Measurements from ENCODE around the gene TNP1.

The TNP1 gene, protein sequence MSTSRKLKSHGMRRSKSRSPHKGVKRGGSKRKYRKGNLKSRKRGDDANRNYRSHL

DNA sequence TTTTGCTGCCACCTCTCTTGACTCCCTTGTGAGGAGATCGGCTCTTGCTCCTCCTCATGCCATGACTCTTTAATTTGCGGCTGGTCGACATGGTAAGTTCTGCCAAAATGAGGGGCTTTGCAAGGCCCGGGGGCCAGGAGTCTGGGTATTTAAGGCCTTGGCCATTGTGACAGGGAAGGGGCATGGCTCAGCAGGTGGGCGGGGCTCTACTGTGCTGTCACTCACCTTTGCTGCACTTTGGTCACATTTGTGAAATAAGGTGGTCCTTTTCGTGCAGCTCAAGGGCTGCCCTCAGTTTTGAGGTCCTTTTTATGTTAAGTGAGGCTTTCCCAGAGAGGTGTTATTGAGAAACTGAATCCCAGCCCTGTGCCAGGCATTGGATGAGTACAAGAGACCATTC is at the start of gene TNP1:
Gene TNP1, minus strand, starts transcription at position 121 of the 400 bp plus-strand sequence. Its CDS starts 30 bp downstream, at position 91.
- no peak for DNase-seq

DNA sequence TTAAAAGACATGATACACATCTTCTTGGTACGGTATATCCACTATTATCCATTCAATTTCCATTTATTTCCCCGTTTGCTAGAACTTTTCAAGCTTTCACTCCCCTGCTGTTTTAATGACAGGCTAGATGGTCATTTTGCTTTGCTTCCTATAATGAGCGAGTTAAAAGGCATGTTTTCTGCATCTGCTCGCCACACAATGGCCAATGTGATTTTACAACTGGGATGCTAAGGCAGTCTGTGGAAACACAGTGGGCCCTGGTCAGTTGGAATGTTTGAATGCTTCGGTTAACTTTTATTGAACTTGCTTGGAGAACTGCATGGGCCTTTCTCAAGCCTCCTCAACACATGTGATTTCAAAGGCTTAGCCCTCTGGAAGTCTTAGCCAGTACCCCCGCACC is 48.4 kb upstream of the TNP1 start:
- DNase-seq: no peak

DNA sequence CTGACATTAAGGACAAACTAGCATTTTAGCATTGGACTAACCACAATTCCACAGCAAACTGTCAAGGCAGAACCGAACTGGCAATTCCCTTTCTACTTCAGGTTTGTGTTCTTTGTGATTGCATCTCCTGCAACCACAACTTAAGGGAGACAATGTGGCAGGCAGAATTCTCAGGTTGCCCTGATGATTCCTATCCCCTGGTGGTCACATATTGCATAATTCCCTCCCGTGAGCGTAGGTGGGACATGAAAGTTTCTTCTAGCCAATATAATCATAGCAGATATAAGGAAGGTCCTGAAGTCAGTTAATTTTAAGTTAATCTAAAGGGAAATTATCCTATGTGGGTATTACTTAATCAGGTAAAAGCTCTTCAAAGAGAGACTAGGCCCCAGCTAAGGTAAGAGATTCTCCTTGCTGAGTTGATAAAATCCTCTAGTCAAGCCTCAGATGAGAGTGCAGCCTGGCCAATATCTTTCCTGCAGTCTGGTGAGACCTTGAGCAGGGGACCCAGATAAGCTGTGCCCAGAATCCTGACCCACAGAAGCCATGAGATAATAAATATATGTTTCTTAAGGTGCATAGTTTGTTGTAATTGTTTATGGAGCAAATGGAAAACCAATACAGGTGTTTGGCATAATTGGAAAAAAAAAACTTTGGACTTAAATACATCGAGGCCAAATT is 45.9 kb upstream of the TNP1 start:
- DNase-seq: no peak

DNA sequence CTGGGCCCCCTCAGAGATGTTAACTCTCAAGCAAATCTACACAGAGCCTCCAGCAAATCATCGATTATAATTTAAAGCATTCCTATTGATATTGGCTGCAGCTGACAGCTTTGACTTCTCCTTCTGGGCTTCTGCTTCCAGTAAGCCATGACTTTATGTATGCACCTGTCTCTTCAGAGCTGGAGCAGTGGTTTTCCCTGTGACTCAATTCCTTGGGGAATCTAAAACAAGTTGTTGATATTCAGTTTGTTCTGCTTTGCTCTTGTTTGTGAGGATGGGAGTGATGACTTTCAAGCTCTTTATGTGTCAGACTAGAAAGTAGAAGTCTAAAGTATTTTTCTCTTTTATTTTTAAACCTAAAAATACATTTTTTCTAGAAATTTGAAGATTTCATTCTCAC is 45.1 kb upstream of the TNP1 start:
- DNase-seq: no peak

DNA sequence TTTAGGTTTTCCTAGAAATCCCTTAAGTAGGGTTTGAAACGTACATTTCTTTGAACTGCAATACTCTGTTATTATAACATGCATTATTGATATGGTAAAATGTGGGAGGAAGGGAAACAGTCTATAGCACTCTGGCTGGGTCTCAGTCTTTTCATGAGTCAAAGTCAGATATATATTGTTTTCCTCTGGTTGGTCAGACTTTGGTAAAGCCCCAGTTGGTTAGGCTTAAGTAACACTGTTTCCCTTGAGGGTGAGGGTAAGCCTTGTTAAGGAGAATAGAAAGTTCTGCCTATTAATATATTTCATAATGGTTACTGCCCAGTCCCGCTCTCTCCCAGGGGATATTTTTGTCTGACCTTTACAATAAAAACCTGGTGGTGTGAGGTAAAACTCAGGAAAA is 44.7 kb upstream of the TNP1 start:
- no peak for DNase-seq

DNA sequence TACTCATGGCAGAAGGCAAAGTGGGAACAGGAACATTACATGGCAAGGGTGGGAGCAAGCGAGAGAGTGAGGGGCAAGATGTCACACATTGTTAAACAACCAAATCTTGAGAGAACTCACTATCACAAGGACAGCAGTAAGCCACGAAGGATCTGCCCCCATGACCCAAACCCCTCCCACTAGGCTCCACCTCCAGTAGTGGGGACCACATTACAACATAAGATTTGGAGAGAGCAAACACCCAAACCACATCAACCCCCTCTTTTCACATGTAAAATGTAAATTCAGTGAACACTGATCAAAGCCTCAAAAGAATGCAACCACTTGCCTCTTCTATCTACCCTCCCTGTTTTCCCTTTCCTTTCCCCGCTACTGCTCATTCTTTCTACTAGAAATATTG is 43.6 kb upstream of the TNP1 start:
- no peak for DNase-seq

DNA sequence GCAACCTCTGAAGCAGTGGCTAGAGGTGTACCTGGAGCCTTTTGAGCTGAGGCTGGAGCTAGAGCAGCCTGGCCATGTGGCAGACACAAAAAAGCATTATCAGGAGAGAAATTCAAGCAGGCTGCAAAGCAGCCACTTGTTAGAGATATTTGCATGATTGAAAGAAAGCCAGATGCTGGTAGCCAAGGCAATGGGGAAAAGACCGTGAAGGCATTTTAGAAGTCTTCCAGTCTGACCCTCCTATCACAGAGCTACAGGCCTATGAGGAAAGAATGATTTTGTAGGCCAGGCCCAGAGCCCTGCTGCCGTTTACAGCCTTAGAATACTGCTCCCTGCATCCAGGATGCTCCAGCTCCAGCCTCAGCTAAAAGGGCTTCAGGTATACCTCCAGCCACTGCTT is 41.4 kb upstream of the TNP1 start:
- DNase-seq: no peak

DNA sequence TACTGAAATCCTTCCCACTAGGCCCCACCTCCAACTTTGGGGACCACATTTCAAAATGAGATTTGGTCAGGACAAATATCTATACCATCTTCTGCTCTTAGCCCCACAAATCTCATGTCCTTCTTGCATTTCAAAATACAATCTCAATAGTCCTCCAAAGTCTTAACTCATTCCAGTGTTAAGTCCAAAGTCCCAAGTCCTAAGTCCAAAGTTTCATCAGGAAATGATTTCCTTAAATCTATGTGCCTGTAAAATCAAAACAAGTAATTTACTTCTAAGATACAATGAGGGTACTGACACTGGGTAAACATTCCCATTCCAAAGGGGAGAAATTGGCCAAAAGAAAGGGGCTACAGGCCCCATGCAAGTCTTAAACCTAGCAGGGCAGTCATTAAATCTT is 40.5 kb upstream of the TNP1 start:
- DNase-seq: no peak

DNA sequence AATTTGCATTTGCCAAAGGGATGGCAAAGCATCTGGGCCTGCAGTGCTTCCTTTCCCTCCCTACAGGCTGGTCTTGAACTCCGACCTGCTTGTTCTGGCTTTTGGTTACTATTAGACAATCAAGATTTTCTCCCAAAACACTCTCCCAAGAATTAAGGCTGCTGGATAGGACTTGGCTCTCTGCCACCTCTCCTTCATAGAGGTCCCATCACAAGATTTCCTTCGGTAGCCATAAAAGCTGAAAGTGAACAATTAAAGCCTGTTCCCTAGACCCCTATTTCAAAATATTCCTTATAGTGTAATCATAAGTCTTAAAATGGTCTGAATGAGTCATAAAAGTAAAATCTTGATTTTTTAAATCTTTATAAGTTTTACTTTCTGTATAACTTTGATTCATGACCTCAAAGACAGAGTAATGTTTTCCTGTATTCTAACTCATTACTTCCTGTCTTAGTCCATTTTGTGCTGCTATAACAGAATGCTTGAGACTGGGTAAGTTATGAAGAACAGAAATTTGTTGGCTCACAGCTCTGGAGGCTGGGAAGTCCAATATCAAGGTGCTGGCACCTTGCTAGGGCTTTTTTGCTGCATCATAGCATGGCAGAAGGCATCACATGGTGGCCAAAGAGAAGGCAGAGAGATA is 37.8 kb upstream of the TNP1 start:
- no peak for DNase-seq

DNA sequence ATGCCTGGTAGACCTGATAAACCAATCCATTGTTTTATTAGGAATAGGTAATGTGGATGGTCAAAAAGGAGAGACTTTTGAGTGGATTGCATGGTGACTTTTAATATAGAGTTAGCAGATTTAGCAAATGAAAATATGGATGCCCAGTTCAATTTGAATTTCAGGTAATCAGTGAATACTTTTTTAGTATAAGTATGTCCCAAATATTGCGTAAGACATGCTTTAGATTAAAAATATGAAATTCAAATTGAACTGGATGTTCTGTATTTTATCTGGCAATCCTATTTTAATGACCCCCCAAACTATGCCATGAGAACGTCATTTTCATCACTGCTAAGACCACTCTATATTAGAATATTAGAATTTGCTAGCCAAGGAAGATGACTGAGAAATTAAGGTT is 30.3 kb upstream of the TNP1 start:
- no peak for DNase-seq

DNA sequence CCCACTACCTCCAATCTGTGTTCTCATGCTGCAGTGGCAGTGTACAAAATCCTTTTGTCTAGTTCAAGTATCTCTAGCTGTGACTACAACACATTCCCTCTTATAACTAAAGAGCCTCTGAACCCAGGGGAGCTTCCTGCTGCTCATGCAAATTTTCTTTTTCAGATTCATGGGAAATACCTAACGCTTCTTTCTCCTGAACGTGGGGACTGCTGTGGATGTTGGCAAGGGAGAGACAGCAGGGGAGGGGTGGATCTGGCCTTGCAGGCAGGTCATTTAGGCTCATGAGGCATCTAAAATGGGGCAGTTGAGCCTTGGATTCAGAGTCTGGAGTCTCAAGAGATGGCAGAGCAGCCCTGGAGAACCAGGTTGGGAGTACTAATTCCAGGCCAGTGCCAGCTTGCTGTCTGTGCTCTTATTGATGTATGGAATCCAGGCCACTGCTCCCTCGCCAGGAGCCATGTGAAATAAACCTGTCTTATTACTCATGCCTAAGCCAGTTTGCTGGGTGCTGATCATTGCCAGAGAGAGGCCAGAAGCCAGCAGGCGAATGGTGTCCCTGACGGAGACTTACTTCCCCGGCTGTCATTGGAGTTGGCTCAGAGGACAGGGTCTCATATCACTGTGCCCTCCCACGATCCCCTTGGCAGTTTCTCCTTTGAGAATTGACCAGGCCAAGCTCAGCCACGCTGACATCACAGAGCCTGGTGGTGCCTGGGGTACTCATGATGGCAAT is 29.2 kb upstream of the TNP1 start:
- no peak for DNase-seq

DNA sequence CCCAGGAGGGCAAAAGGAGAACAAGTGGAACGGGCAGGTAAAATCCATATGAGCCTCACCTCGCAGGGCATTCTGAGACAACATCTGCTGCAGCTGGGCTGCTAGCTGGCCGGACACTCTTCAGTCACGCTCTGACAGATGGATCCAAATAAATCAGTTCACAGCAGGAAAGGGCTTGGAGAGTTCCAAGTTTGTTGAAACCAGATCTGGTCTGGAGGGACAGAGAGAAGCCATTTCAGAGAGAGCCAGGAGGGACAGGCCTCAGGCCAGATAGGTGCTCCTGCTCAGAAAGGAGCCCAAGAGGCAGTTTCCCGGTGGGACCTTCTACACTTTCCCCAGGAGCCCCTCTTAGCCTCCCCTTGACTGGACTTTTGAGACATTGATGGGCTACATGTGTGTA is 28.2 kb upstream of the TNP1 start:
- no peak for DNase-seq

DNA sequence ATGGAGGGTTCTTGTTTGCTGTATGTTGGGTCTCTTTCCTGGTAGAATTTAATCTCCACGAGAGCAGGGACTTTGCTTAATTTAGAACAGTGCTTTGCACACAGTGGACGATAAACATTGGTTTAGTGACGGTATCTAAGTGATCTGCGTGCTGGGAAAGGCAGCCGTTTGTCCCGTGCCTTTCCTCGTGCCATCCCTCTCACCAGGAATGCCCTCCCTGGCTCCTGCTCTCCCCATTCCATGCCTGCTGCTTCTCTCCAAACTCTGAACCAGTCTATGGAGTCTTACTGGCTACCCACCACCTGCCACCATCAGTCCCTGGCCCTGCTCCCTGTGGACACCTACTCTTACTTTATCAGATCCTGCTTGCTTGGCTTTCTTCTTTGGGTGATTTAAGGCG is 27.3 kb upstream of the TNP1 start:
- DNase-seq: no peak

DNA sequence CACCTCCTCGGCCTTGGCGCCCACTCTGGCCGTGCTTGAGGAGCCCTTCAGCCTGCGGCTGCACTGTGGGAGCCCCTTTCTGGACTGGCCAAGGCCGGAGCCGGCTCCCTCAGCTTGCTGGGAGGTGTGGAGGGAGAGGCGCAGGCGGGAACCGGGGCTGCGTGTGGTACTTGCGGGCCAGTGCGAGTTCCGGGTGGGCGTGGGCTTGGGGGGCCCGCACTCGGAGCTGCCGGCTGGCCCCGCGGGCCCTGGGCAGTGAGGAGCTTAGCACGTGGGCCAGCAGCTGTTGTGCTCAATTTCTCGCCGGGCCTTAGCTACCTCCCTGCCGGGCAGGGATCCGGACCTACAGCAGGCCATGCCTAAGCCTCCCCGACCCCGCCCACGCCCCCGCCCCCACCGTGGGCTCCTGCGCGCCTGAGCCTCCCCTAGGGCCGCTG is 25.3 kb upstream of the TNP1 start:
- no peak for DNase-seq

DNA sequence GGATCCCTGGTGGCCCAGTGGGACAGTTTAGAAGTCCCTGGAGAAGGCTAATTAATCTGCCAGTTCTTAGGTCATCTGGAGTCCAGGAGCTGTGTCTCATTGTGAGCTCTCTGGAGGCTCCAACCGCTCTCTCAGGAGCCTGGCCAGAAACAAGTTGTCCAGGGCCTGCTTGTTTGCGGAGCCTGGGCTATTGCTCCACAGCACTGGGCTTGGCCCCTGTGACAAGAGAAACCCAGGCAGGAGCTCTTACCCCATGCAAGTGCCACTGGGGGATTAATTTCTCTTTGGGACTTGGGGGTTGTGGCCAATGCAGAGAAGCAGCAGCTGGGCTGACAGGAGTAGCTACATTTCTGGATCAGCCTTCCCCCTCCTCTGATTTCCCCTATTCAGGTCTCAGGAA is 24.5 kb upstream of the TNP1 start:
- DNase-seq: no peak

DNA sequence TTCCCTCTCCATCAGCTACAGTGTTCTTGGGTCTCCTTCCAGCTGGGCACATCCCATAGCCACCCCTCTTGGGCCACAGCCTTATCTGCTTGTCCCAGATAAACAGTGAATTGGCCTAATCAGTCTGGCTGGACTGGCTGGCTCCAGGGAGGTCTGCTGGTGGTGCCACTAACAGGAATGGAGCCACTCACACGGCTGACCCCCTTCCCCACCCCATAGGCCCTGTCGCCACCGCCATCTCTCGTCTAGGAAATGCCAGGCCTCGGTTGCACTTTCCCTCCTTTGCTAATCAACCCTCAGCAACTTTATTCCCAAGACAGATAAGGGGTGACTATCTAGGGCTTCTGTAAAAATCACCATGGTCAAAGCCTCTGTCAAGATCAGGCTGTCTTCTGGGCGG is 23.0 kb upstream of the TNP1 start:
- no peak for DNase-seq

DNA sequence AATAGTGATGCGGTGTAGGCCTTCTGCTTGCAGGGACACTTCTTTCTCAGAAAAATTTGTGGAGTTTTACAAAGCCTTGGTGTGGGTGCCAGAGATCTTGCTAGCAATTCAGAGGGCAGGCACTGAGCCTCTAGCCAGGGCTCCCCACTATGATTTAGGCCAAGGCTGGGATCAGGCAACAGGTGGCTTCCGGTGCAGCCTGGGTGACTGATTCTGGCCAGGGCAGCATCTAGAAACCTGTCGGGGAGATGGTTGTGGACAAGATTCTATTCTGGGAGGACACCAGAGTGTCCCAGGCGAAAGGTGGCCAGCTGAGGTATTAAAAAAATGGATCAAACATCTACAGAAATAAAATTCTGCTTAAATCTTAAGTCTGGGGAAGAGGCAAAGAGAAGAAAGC is 21.5 kb upstream of the TNP1 start:
- DNase-seq: no peak

DNA sequence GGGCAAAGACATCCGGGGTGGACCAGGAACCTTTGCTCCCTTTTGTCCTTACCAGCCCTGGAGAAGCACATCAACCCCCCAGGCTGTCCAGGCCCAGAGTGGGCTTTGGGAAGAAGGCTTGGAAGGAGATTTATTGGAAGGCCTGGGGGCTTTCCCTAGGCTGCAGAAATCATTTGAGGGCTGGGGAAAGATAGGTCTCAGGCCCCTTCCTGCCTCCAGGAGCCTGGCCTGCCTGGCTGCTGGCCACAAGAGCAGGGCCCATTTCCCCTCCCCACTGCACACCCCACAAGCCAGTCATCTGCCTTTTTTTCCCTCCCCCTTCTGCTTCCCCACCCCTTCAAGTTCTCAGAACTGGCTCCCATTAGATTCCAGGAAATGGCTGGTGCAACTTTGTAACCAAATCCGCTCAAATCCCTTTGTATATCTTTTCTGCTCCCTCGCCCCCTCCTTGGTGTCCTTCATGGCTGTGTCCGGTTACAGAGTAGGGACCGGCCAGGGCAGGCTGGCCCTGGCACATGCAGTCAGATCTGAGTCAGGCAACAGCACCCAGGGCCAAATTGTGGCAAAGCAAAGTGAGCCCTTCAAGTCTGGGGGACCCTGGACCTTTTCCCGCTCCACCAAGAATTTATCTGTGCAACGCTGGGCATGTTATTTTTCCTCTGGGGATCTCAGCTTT is 20.8 kb upstream of the TNP1 start:
- DNase-seq: no peak

DNA sequence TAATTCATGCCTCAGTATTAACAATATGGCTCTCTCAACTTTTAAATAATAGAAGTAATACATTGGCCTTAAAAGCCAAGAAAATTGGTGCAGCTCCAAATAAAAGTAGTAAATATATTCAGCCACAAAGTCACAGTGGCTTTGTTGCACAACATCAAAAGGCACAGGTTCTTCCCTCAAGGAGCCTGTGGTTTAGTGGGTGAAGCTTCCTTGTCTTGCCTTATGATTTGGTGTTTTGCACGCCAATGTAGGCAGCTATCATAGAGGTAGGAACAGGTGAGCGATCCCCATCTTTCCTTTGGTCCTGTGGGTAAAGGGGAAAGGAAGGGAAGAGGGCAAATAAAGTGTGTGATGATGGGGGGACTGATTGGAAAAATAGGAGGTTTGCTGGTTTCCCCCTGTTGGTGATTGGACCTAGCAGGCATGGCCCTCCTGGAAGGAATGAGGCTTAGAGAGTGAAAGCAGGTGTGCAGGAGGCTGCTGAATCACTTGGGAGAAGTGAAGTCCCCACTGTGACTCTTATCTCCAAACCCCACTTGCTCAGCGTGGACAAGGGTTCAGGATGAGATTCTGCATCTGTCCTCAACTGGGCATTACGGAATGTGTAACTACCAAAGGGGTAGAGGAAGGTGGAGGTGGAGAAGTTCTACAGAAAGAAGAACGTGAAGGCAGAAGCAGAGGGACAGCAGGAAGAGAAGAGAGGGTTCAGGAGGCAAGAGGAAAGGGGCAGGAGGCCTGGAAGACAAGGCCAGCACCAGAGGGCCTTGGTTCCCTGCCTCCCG is 20.1 kb upstream of the TNP1 start:
- DNase-seq: no peak

DNA sequence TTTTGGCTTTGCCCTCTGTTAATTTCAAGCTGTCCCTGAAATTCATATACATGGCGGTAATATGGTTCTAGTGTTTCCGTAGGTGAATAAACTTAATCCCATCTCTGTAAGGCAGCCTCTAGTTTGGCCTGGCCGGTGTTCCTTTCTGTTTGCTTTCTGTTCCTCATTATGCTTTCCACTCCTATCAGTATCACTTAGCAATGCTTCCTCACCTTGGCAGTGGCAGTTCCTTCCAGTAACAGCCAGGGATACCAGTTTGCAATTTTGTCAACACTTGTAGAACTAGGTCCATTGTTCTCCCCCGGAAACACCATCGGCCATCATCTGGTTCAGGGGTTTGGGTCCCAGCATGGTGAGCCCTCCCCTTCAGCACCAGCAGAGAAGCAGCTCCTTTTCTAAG is 18.2 kb upstream of the TNP1 start:
- DNase-seq: no peak

DNA sequence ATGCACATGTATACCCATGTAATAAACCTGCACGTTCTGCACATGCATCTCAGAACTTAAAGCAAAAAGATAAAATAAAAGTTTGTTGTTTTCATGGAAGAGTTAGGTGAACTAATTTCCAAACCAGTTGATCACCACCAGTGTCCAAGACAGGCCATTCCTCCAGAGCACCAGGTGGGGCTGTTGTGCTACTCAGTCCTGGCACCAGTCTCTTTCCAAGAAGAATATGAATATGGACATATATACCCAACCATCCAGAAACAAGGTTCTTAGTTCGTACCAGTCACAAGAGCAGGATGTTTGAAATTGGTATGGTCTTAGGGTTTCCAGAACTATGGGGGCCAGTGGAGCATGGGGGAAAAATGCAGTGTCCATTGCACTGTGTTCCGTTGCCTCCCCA is 17.2 kb upstream of the TNP1 start:
- DNase-seq: no peak

DNA sequence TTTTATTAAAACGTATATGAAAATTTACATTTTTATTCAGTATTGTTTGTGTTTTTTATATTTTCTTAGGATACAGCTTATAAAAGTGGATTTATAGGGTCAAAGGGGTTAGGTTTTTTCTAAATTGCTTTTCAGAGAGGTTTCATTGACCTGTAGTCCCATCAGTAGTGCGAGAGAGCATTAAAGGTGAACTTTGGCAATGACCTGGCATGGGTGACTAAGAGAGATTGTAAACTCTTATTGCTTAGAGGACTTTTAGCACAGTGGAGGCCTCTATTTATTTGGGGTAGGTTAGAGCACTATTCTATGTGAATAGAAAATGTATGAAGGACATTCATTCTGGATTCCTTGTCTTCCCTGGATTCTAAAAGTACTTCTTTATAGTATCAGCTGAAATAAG is 16.0 kb upstream of the TNP1 start:
- DNase-seq: no peak

DNA sequence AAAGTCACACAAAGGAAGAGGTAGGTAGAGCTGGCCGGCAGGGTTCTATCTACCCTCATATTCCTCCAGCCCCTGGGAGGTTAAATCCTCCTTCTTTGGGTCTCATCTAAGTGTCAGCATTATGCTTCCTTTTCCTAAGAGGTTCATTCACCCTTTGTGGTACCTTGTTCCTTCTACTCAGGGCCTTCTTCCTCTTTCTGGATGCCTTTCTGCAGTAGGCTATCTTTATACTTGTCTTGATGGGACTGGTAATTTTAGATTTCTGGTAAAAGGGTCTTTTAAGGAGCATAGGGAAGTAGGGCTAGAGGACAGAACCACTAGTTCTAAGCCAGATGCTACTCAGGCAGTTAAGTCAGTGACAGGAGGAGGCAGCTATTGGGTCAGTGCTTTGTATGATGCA is 13.7 kb upstream of the TNP1 start:
- DNase-seq: no peak
